NCI-H774 (cell line): ENCODE measurements around the gene AMMECR1L.
A peak's percentile ranks its signal among the peaks of the same experiment; 100 is the strongest.
"Not testable (repeated sequence)": the region's sequence is repeated elsewhere in the genome, so short reads cannot be mapped to it uniquely, and the experiment has no call there.

ENCODE experiments used
- DNase-seq: peaks from one replicate; lab custom pipeline; 2025; lab: John Stamatoyannopoulos, UW

Gene AMMECR1L

DNA sequence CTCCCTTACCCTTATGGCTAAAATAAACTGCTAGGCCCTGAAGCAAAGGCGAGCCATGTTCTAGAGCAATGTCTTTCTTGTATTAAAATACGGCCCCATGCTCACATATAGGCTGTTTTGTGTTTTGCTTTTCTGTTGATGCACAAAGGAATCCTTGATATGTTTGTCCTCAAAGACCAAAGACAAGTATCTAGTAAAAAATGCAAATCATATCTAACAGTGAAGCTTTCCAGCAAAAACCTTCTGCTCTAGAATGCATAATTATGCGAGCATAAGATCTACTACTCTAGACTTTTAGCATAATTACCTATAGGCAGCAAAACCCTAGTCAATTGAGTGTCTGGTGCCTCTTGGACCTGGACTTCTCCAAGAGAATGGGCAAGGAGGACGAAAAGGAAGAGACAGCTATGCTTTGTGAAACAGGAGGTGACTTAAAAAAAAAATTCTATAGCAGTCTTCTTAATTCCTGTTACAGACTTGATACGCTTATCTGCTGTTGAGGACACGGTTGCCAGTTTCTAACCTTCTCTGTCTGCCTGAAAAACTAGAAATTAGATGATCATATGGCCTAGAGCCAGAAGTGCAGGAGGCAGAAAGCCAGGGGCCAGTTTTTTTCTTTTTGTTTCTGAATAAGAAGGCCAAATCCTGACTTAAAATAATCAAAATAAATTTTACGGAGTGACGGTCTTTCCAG, 1.5 kb upstream of the AMMECR1L start:
- no peak for DNase-seq

DNA sequence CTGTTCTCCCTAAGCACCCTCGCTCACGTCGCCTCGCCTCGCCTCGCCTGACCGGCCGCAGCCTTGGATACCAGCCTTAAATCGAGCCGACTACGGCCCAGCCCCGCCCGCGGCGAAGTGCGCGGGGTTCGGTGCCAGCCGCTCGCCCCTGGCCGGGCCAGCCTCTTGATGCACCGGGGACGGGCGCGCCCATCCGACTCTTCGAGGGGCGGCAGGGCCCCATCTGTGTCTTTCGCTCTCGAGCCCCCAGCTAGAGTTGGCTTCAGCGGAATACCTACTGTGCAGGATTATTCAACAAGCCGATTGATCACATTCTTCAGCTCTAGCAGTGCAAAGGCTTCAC, 808 bp upstream of the AMMECR1L start:
- not testable (repeated sequence) for DNase-seq

DNA sequence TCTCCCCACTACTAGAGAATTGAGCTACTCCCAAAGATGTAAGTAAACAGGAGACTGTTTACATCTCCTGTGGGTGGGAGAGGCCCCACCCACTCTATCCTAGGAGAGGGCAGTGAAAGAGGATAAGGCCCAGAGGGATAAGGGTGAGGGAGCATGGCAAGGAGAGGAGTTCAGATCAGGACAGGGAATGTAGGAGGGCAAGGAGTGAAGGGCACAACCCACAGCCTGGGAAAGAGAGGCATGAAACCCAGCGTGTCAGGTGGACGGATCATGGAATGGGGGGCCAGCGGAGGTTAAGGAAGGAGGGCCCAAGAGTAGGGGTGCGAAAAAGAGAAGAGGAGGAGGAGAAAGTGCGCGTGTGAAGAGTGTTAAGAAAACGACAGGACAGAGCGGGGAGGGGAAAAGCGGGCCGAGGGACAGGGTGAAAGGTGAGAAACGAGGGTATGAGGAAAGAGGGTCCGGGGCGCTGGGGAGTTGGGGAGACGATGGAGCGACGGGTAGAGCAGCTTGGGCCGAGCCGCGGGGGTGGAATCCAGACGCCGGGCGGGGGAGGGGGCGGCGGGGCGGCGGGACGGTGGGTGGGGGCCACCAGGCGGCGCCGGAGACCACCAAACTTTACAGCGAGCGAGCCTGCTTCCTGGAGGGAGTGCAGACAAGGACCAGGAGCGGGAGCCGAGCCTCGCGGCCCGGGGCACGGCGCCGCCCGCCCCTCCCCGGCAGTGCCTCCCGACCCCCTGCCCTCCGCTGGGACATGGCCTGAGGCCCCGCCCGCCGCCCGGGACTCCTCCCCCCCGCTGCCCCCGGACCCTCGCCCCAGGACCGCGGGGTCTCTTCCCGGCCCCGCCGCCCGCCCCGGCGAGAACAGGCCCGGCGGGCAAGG, 655 bp downstream of the AMMECR1L start:
- not testable (repeated sequence) for DNase-seq

DNA sequence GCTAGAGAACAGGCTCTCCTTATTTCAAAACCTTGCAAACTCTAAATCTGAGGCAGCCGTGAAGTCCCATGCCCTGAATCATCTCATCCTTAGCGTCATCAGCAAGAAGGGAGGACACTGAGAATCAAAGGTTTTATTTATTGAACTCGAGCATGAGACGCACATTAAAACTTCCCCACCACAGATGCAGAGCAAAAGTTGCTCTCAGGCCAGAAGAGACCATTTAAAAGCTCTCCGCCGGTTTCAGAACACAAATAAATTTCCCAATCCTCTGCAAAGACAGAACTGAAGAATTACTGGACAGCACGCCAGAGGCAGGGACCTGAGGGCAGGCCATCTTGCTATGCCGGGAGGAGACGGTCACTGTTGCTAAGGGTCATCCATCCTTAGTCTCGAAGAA, 1.3 kb downstream of the AMMECR1L start:
- no peak for DNase-seq

DNA sequence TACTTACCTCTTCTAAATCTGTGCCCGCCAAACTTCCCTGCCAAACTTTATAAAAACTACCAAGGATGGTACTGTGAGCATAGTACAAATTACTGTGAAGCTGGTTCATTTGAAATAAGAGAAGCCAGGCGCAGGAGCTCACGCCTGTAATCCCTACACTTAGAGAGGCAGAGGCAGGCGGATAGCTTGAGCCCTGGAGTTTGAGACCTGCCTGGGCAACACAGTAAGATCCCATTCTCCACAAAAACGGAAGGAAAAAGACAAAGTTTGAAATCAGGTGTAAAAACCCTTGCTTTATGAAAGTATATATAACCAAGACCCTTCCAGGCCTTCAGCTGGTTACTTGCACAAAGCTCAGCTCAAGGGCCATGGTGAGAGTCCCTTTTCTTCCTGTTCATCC, 5.9 kb downstream of the AMMECR1L start:
- DNase-seq: no peak

DNA sequence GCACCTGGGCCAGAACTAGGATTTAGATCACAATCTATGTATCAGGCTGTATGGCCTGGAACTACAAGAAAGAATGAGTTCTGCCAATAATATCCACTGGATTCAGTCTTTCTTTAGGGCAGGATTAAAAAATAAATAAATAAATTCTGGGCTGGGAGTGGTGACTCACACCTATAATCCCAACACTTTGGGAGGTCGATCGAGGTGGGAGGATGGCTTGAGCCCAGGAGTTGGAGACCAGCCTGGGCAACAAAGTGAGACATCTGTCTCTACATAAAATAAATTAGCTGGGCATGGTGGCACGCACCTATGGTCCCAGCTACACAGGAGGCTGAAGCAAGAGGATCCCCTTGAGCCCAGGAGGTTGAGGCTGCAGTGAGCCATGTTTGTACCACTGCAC, 8.1 kb downstream of the AMMECR1L start:
- DNase-seq: no peak

DNA sequence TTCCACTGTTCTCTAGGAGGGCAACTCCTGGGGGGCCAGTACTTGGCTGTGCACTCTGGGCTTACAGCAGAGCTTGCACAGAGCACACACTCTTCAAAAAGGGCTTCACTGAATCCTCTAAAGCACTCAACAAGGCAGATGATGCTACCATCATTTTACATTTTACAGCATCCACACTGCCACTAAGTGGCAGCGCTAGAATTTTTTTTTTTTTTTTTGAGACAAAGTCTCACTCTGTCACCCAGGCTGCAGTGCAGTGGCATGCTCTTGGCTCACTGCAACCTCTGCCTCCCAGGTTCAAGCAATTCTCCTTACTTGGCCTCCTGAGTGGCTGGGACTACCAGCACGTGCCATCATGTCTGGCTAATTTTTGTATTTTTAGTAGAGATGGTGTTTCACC, 8.6 kb downstream of the AMMECR1L start:
- no peak for DNase-seq

DNA sequence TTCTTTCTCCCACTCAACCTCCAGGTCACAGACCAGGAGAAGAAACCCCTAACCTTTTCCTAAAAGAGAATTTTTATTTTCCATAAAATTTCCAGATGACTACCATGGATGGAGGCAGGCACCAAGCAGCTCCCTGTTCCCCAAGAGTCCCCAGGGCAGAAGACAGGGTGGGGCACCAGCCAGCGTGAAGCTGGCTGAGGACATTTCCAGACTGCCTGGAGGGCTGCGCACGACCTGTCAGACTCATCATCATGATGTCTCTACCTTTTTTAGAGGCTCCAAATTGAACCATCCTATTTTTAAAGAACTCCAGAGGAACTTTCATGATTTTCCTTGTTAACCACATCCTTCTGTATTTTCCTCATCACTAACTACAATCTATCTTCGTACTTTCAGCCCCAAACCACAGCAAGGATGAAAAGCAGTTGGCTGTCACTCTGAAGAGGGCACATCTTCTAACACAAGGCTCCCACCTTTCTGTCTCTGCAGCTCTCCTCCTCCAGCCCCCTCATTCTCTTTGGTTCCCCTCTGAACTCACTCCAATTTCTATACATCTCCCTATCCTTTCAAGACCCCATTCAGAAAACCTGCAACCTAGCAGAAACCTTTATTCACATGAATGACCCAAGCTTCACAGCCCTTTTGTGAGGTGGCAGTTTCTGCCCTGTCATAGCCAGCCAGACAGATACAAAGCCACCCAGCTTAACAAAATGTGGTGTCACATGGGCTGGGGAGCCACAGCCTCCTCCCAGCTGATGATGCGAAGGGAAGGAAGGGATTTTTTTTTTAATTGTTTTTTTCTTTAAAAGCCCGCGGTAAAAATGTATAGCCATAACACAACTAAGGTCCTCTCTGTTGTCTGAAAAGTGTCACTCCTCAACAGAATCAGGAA, 11.1 kb downstream of the AMMECR1L start:
- DNase-seq: no peak

DNA sequence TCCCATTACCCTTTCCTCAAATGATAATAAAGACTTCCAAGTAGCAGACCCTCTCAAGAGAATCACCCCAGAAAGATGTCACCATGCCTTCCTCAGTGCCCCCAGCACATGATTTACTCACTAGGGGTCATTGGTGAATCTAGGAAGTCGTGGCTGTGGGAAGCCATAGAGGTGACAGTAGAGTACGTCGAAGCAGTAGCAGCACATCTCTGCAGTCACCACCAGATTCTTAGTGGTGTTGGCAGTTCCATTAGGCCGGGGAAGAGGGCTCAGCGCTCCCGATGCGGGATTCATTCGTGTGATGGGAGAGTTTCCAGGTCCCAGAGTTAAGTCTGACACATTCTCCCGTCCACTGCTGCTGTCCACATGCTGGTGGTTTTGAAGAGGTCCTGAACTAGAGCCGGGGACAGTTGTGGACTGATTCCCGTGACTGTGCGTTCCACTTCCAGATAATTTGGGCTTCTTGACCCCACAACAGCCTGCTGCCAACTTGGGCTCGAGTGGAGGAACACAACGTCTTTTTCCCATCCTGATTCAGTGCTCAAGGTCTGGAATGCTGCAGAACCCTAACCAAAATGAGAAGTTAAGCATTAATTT, 12.0 kb downstream of the AMMECR1L start:
- DNase-seq: no peak

DNA sequence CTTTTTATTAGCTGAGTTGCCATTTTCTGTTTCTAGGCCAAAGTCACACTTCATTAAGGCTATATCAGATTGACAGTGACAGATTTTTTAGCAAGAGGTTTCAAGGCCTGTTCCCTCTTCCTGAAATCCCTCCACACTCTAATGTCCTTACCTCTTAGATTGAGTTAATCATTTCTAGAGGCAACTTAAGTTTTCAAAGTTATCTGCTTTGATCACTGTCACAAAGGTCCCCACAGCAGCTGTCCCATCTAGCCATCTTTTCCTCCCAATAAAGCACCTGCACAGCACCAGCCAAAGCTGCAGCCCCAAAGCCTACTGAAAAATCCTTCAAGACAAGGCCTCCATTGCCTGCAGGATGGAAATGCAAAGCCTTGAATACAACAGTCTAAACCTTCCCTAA, 13.4 kb downstream of the AMMECR1L start:
- no peak for DNase-seq

DNA sequence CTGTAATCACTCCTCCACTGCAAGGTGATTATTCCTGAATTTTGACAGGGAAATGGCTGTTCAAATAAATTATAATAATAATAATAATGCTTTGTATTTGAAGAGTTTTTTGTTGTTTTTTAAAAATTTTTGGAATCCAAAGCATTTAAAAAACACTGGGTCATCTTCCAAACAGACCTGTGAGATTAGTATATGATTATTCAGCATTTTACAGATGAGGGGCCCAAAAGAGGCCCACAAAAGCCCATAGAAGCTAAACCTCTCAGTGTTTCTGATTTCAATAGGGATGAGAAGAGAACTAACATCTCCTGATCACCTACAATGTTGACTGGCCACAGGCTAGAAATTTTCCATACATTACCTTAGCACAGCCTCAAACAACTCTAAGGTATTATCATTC, 19.8 kb downstream of the AMMECR1L start:
- no peak for DNase-seq

DNA sequence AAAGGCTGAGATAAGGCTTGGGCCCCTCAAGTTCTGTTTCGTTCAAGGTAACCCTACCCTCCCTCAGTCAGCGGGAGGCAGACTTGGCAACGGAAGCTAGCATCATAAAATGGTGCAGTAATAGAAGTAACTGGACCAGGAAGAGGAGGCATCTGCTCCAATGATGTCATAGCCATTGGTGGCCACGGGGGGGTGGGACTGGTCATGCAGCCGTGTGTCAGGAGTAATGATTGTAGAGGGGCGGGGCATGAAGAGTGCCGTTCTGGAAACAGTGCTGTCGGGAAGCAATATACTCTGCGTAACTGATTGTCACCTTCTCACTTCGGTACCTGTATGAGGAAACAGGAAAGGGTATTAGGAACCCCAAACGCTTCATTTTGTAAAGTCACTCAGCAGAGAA, 20.9 kb downstream of the AMMECR1L start:
- no peak for DNase-seq

DNA sequence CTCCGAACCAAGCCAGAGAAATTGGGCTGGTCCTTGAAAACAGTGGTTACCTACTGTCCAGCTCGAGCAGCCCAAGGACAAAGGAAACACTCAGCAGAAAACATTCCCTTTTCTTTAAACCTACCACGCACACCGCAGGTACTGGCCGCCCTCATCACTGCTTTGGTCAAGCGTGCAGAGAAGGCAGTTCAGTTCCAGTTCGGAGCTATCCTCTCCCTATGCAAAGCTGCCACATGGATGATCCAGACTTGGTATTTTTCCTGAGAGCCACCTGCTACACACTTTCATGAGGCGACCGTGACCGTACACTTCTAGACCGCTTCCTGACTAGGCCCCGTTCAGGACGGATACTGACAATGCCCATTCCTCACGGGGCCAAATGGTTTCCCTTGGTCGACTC, 23.5 kb downstream of the AMMECR1L start:
- DNase-seq: no peak

DNA sequence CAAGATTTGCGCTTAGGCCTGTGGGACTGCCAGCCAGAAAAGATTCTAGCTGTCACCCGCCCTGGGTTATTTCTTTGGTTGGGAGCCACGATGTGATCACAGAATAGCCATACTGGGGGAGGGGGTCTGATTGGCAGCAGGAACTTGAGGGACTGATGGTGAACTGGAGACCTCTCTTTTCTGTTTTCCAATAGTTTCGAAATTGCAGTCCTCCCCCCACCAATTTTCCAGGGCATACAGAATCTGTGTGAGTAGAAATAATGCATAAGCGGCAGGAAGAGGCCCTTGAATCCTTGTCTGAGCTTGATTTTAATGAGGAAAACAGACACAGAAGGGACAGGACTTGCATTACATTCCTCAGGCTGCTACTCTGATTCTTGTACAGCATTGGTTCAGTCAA, 25.6 kb downstream of the AMMECR1L start:
- DNase-seq: no peak

DNA sequence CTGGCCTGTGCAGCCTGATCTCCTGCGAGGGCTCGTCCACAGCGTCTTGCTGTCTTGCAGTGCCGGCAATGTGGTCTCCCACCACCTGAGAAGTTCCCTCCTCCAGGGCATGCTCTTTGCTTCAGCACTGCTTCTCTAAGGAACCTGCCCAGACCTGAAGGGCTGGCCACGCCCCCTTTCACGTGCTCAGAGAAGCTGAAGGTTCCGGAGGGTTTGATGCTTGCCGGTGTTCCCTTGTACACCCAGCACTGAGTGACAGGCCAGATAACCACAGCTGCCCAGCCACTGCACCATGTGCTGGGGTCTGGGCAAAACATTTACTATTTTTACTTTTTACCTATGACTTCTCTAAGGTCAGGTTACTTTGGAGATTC, 26.1 kb downstream of the AMMECR1L start:
- DNase-seq: no peak

DNA sequence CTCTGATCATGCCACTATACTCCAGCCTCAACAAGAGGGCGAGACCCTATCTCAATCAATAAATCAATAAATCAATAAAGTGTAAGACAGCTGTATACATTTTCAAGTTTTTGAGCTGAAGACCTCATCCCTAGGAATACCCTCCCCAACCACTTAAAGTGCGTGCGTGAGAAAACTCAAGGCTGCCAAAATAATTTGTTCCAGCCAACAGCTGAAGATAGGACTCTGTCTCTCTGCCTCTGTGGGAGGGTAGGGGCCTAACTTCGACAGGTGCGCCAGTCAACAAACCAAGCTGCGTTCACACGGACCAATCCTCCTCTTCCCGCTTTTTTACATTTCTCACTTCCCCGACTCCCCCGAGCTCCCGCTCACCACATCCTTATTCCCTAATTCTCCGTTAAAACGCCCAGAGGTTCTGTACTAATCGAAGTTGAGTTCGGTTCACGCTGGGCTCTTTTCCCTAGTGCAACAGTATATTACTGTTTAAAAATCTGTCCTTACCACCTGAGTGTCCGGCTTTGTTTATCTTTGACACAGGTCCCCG, 28.4 kb downstream of the AMMECR1L start:
- DNase-seq: peak; percentile 24

DNA sequence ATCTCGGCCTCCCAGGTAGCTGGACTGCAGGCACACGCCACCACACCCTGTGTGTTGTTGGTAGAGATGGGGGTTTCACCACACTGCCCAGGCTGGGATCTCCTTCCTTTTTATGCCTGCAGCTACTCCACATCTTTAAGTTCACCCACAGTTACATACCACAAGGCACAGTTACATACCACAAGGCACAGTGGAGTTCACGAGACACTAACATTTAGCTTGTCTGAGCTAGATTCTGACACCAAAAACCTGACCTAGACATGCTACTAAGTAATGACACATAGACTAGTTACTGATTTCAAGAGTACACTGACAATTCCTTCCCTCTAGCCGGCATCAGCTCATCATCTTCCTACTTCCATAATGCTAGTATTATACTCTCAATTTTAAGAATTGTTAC, 32.1 kb downstream of the AMMECR1L start:
- no peak for DNase-seq

DNA sequence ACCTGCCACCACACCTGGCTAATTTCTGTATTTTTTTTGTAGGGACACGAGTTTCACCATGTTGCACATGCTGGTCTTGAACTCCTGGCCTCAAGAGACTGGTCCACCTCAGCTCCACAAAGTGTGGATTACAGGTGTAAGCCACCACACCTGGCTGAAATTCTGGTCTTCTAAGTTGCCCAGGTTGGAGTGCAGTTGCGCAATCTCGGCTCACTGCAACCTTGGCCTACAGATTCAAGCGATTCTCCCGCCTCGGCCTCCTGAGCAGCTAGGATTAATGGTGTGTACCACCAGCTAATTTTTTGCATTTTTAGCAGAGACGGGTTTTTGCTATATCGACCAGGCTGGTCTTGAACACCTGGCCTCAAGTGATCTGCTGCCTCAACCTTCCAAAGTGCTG, 33.4 kb downstream of the AMMECR1L start:
- no peak for DNase-seq

DNA sequence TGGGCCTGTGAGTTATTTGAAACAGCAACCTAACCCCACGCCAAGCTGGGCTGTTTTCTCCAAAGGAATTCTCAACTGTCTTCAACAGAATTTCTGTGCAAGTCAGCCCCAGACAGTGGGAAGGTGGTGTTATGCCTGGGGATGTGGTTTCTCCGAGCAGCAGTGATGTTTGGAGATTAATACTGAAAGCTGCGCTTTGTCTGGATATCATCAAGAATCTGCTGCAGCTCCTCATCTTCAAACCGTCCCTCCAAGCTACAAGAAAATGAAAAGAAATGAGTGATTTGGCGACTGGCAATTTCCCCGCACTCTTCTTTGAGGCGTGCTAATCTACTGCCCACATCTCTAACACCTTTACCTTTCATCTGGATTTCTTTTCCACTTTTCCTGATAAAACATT, 37.8 kb downstream of the AMMECR1L start:
- no peak for DNase-seq

DNA sequence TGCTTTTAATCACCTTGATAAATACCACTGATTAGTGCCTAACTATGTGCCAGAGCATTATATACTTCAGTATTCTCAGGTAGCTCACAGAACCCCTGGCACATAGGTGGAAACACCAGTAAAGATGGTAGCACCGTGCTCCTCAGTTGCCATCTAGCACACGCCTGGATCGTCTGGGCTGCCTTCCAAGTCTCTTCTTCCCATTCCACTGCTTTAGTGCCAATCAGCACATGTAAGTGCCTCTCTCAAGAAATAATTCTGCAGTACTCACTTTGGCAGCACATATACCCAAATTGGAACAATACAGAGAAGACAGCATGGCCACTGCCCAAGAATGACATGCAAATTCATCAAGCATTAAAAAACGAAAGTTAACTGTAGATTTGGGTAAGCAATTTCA, 40.8 kb downstream of the AMMECR1L start:
- no peak for DNase-seq

DNA sequence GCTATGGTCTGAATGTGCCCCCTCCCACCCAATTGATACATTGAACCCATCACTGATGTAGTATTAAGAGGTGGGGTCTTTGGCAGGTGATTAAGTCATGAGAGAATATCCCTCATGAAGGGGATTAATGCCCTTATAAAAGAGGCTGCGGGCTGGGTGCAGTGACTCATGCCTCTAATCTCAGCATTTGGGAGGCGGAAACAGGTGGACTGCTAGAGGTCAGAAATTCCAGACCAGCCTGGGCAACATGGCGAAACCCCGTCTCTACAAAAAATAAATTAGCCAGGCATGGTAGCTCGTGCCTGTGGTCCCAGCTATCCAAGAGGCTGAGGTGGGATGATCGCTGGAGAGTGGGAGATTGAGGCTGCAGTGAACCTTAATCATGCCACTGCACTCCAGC, 42.1 kb downstream of the AMMECR1L start:
- no peak for DNase-seq
